GM18909 (cell line): ENCODE results near the gene MXRA7.
"Not testable (repeated sequence)": the region's sequence is repeated elsewhere in the genome, so short reads cannot be mapped to it uniquely, and the experiment has no call there.

Experiments used
- ATAC-seq: cut with Tn5 transposase; IDR thresholded peaks from one replicate; pipeline ENCODE4 v1.9.1; 2021; ENCODE audit warnings: mild to moderate bottlenecking; ENCODE audit not compliant: unreplicated experiment, poor library complexity

Gene MXRA7

GRCh38 chr17:76698466-76698977, 12.2 kb downstream of the MXRA7 start:
- ATAC-seq, result not testable (repeated sequence)

GRCh38 chr17:76697702-76698465, 12.9 kb downstream of the MXRA7 start:
- ATAC-seq, result no peak

- peak; percentile 55 for ATAC-seq
Observed at GRCh38 chr17:76696763-76697701, 13.7 kb downstream of the MXRA7 start.

- ATAC-seq, result no peak
Observed at GRCh38 chr17:76695059-76695831, 15.5 kb downstream of the MXRA7 start.

- no peak for ATAC-seq
Observed at GRCh38 chr17:76691379-76692191, 19.2 kb downstream of the MXRA7 start.

GRCh38 chr17:76690596-76691280, 20.0 kb downstream of the MXRA7 start:
- ATAC-seq, result no peak

- no peak for ATAC-seq
Observed at GRCh38 chr17:76689859-76690258, 20.9 kb downstream of the MXRA7 start.

GRCh38 chr17:76688165-76688622, 22.6 kb downstream of the MXRA7 start:
- ATAC-seq, result no peak

- no peak for ATAC-seq
Observed at GRCh38 chr17:76687298-76688164, 23.2 kb downstream of the MXRA7 start.

GRCh38 chr17:76686538-76687297, 24.0 kb downstream of the MXRA7 start:
- no peak for ATAC-seq

GRCh38 chr17:76685846-76686245, 24.9 kb downstream of the MXRA7 start:
- ATAC-seq, result no peak

- ATAC-seq, result no peak
Observed at GRCh38 chr17:76685366-76685765, 25.4 kb downstream of the MXRA7 start.

- ATAC-seq, result no peak
Observed at GRCh38 chr17:76684756-76685155, 26.0 kb downstream of the MXRA7 start.

- ATAC-seq, result no peak
Observed at GRCh38 chr17:76683921-76684745, 26.6 kb downstream of the MXRA7 start.

- no peak for ATAC-seq
Observed at GRCh38 chr17:76683011-76683755, 27.6 kb downstream of the MXRA7 start.

GRCh38 chr17:76682296-76682695, 28.5 kb downstream of the MXRA7 start:
- ATAC-seq, result no peak
